Esophagus muscularis mucosa (tissue), 4 donors: ENCODE measurements around the gene TMEM218.

Source experiments
- CTCF ChIP-seq, 3 experiments: fragments of 200-600 bp in 2 of 3; fragments of 450-650 bp in 1 of 3; sonication (generic) in 2 of 3; IDR thresholded peaks; one replicate each; pipeline ENCODE4 v1.5.1; 2017 to 2019; ENCODE audit warnings: antibody characterized with exemption in 3 of 3, mild to moderate bottlenecking in 2 of 3, moderate library complexity in 1 of 3
- EP300 ChIP-seq: sonication (generic); formaldehyde crosslinking; IDR thresholded peaks from one replicate; pipeline ENCODE4 v1.6.1; 2017; ENCODE audit warnings: antibody characterized with exemption
- POLR2A ChIP-seq: fragments of 450-650 bp; IDR thresholded peaks from one replicate; pipeline ENCODE4 v1.6.1; 2017; ENCODE audit warnings: antibody characterized with exemption, moderate library complexity, mild to moderate bottlenecking, low read depth
- POLR2AphosphoS5 ChIP-seq, 2 donors: sonication (generic); formaldehyde crosslinking; IDR thresholded peaks; one replicate each; pipeline ENCODE4 v1.6.1; 2017; ENCODE audit warnings: antibody characterized with exemption in 2 of 2

GRCh38 chr11:125155767-125156166 is 44.3 kb upstream of the TMEM218 start:
- TF ChIP-seq POLR2A (no peak), CTCF (IDR thresholded peaks at IDR 0.05) (no peak), POLR2AphosphoS5 (IDR thresholded peaks at IDR 0.05) (no peak), EP300 (no peak)
